Mucosa of gallbladder (tissue), 1 donor: Measurements from ENCODE around the gene IFNL4. TPM values are rescaled to one million over a fixed set of nuclear protein-coding genes. Genes with fewer than 3 reads are reported as not detected.
A peak's percentile ranks its signal among the peaks of the same experiment; 100 is the strongest.
"Not testable (repeated sequence)": the region's sequence is repeated elsewhere in the genome, so short reads cannot be mapped to it uniquely, and the experiment has no call there.

Experiments used
- DNase-seq: peaks from one replicate; pipeline ENCODE4 v3.0.0-alpha.2; 2020; ENCODE audit warnings: low spot score
- total RNA-seq: library from RNA; stranded (reverse); gene quantifications from one replicate; pipeline ENCODE4 v1.2.1, GENCODE V29; 2021
- donor health status: DM: no; HTN: no; CAD: no.

The IFNL4 gene
- total RNA-seq = not detected

DNA sequence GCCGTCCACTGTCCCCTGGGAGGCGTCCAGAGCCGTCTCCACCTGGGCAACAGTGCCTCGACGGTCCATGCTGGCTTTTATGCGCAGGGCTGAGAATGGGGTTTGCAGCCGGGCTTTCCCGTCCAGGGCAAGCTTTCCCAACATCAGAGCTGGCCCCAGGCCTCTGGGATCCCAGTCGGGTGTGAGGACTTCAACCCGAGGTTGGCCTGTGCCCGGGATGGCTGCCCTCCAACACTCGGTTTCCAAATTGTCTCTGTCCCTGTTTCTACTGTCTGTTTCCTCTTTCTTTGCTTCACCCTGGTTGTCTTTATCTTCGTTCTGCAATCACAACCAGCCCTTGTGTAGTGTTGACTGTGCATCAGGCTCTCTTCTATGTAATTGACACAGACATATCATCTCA, at the start of gene IFNL4:
Gene IFNL4 (minus strand): TSS at position 51 of the 400 bp plus-strand sequence.
- no peak for DNase-seq

- peak; percentile 40 for DNase-seq
Observed at GRCh38 chr19:39297931-39298634, 49.4 kb upstream of the IFNL4 start.

GRCh38 chr19:39296906-39297305, 48.2 kb upstream of the IFNL4 start:
- no peak for DNase-seq

- no peak for DNase-seq
Observed at GRCh38 chr19:39296055-39296645, 47.5 kb upstream of the IFNL4 start, which contains the start of gene IFNL1. Gene IFNL1, plus strand, starts transcription at chr19:39296407. Its CDS starts 15 bp downstream, at chr19:39296422.

DNA sequence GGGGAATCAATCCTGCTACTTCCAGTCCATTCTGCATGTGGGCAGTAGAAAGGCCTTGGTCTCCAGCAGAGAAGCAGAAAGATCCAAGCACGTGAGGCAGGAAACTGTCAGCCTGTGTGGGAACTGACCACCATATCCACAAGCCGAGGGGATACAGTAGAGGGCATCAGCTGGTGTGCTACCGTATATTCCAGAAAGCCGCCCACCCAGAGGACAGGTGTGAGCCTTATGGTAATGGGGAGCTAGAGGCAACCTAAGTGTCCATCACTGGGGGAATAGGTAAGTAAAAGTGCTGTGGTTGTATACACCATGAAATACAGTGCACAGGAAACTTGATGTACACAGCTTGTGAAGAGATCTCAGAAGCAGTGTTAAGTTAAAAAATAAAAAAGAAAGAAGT, 44.7 kb upstream of the IFNL4 start:
- DNase-seq = no peak

DNA sequence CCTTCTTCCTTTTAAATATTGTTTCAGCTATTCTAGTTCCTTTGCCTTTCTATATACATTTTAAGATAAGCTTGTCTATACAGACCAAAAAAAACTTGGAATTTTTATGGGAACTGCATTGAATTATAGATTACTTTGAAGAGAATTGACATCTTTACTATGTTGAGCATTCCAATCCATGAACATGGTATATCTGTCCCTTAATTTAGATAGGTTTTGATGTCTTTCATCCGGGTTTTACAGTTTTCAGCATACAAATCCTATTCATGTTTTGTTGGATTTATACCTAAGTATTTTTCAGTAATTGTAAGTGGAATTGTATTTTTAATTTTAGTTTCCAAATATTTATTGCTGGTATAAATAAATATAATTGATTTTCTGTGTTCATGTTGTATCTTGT, 35.4 kb upstream of the IFNL4 start:
- no peak for DNase-seq

DNA sequence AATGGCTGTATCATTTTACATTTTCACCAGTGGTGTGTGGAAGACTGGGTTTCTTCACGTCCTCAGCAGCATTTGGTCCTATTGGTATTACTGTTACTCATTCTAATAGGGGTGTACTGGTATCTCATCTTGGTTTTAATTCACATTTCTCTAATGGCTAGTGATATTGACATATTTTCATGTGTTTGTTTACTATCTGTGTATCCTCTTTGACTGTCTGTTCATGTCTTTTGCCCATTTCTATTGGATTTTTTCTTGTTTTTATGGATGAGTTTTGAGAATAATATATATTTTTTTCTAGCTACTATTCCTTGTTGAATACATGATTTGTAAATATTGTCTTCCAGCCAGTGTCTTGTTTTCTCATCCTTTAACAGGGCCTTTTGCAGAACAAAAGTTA, 33.4 kb upstream of the IFNL4 start:
- DNase-seq = no peak

- no peak for DNase-seq
Observed at GRCh38 chr19:39277598-39277997, 28.9 kb upstream of the IFNL4 start.

DNA sequence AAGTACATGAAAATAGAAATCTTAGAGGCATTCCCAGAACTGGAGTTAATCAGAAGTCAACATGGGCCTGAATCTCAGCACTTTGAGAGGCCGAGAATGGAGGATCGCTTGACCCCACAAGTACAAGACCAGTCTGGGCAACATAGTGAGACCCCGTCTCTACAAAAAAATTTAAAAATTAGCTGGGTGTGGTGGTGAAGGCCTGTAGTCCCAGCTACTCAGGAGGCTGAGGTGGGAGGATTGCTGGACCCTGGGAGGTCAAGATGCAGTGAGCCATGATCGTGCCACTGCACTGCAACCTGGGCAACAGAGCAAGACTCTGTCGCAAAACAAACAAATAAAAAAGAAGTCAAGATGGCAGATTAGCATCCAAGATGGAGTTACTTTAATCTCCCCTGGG, 28.1 kb upstream of the IFNL4 start:
- DNase-seq = no peak

GRCh38 chr19:39275578-39275977, 26.9 kb upstream of the IFNL4 start:
- no peak for DNase-seq

GRCh38 chr19:39273859-39274258, 25.2 kb upstream of the IFNL4 start:
- not testable (repeated sequence) for DNase-seq

DNA sequence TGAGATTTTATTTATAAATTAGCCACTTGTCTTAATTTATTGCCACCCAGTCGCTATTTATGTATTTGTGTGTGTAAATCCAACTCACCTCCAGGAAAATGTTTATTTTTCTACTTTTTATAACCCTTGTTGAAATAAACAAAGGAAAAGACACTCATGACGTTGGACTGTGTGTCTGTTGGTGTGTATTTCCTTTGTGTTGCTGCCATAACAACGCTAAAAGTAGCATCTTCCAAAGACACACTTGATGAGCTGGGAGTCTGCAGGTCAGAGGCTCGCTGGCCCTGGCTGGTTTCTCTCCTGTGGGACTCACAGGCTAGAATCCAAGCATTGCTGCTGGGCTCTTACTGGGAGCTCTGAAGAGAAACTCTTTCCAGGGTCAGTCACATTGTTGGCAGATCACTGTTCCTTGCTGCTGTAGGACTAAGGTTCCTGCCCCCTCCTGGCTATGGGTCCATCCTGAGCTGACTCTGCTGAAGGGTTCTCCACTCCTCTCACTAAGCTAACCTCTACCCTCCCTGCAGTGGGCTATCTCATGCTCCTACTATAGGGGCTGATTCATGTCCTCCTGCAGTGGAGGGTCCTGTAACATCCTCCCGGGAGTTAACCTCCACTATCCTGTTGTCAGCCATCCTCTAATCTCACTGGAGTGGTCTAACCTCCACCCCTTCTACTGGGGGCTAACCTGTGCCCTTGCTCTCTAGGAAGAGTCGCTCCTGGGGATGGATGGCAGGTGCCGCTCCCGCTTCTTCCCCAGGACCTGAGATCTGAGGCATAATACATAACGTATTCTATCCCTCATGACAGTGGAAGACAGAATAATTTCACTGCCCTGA, 21.6 kb upstream of the IFNL4 start:
- no peak for DNase-seq

DNA sequence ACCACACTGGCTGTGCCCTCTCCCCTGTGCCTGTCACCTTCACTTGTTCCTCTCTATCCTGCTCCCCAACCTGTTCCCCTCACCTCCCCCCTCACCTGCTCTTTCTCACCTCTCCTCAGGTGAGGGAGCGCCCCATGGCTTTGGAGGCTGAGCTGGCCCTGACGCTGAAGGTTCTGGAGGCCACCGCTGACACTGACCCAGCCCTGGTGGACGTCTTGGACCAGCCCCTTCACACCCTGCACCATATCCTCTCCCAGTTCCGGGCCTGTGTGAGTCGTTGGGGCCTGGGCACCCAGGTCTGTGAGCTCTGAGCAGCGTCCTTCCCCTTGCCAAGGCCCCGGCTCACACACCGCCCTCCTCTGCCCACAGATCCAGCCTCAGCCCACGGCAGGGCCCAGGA, 20.7 kb upstream of the IFNL4 start:
- not testable (repeated sequence) for DNase-seq

- not testable (repeated sequence) for DNase-seq
Observed at GRCh38 chr19:39268531-39269223, 20.0 kb upstream of the IFNL4 start.

DNA sequence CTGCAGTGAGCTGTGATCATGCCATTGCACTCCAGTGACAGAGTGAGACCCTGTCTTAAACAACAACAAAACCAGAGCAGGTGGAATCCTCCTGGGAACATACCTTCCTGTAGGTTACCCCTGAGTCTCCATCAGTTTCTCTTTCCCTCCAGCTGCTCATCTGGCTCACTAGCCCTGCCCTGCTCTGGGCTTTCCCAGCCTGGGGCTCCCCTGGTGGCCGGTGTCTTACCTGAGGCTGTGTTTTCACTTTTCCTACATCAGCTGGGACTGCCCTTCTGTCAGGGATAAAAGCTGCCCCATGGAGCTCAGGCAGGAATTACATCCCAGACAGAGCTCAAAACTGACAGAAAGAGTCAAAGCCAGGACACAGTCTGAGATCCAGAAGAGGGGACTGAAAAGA, 19.4 kb upstream of the IFNL4 start, which contains the start of gene IFNL2:
Gene IFNL2 (plus strand): TSS at position 312 of the 400 bp plus-strand sequence. CDS start 173 bp downstream, outside the sequence.
- DNase-seq = not testable (repeated sequence)

DNA sequence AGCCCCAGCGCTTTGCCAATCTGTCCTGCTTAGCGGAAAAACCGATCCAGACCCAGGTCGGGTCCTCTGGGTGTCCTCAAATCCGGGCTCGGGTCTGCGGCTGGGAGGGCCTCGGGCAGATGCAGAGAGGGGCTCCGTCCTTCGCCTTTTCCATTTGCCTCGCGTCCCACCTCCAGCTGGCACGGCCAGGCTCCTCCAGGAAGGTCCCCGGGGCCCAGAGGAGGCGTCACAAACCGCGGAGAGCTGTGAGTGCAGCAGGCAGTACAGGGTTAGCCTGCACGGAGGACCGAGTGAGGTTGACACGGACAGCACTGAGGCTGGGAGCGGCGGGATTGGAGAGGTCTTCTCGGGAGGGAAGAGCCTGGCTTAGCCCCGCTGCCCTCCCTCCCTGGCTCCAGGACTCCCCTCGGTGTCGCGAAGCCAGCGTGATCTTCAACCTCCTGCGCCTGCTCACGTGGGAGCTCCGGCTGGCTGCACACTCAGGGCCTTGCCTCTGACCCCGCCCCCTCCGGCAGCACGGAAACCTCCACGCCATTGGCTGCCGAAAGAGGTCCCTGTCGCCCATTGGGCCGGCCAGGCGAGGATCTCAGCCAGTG, 16.8 kb upstream of the IFNL4 start:
- no peak for DNase-seq

GRCh38 chr19:39264306-39265290, 15.9 kb upstream of the IFNL4 start:
- no peak for DNase-seq

GRCh38 chr19:39263912-39264305, 15.3 kb upstream of the IFNL4 start:
- no peak for DNase-seq

GRCh38 chr19:39262496-39262895, 13.8 kb upstream of the IFNL4 start:
- no peak for DNase-seq

- DNase-seq = no peak
Observed at GRCh38 chr19:39261704-39262103, 13.0 kb upstream of the IFNL4 start.
